Measurements from ENCODE around the gene OR4D11.

GRCh38 chr11:59463190-59463641, 40.2 kb upstream of the OR4D11 start:
- TF ChIP-seq POLR2A (IDR thresholded peaks at IDR 0.05; ENCODE audit: low read length) (no peak), GATA1 (IDR thresholded peaks at IDR 0.05; ENCODE audit: low read depth, low read length) (no peak)
